HepG2 (cell line): ENCODE results near the gene BCCIP. TPM values are rescaled to one million over a fixed set of nuclear protein-coding genes. Genes with fewer than 3 reads are reported as not detected.
A peak's percentile ranks its signal among the peaks of the same experiment; 100 is the strongest.

Experiments used
- ELF1 ChIP-seq: sonication (generic); formaldehyde crosslinking; IDR thresholded peaks from 2 replicates; pipeline ENCODE4 v1.4.0; 2020; ENCODE audit warnings: missing genetic modification reagents
- FOXC1 ChIP-seq: sonication (generic); formaldehyde crosslinking; IDR thresholded peaks from 2 replicates; pipeline ENCODE4 v1.8.0; 2022; ENCODE audit warnings: mild to moderate bottlenecking, missing genetic modification reagents, borderline replicate concordance
- IRF2 ChIP-seq: IDR thresholded peaks from 2 replicates; pipeline ENCODE4 v1.6.1; 2018; ENCODE audit warnings: missing genetic modification reagents, missing compliant biosample characterization
- RARA ChIP-seq: IDR thresholded peaks from 2 replicates; pipeline ENCODE4 v1.6.1; 2016; ENCODE audit warnings: missing genetic modification reagents, missing compliant biosample characterization
- ZBTB7B ChIP-seq: sonication (generic); formaldehyde crosslinking; IDR thresholded peaks from 2 replicates; pipeline ENCODE4 v1.4.0; 2020; ENCODE audit warnings: missing genetic modification reagents
- ZNF570 ChIP-seq: sonication (generic); formaldehyde crosslinking; IDR thresholded peaks from 2 replicates; pipeline ENCODE4 v1.4.0; 2020; ENCODE audit warnings: mild to moderate bottlenecking, missing genetic modification reagents, borderline replicate concordance
- polyA plus RNA-seq, 8 experiments: library from polyadenylated mRNA; depleted of rRNA in 3 of 8; stranded (reverse) in 7 of 8; unstranded in 1 of 8; fragments of >200 nt; fragmentation: Illumina TruSeq in 4 of 8; extraction: Trizol in 4 of 8; gene quantifications; 2 replicates each; pipeline versions ENCODE4 v1.2.1 to v1.2.3, GENCODE V29; 2011 to 2016; ENCODE audit warnings: low read depth in 4 of 8, missing spikeins in 1 of 8, mixed read lengths in 1 of 8; ENCODE audit not compliant: insufficient read depth in 1 of 8
- total RNA-seq, 5 experiments: library from RNA; depleted of rRNA; stranded (reverse); fragments of >200 nt; fragmentation: Illumina TruSeq; extraction: Trizol; gene quantifications; 2 replicates each; pipeline ENCODE4 v1.2.3, GENCODE V29; 2016; ENCODE audit warnings: low read depth in 1 of 5
- TF ChIP-seq, protein P1 (sequence below): sonication (generic); formaldehyde crosslinking; IDR thresholded peaks from 2 replicates; pipeline ENCODE4 v1.4.0; 2020; ENCODE audit warnings: missing genetic modification reagents, borderline replicate concordance
- TF ChIP-seq, protein P2 (sequence below): sonication (generic); formaldehyde crosslinking; IDR thresholded peaks from 2 replicates; pipeline ENCODE4 v1.4.0; 2020; ENCODE audit warnings: missing genetic modification reagents
- TF ChIP-seq, protein P3 (sequence below): sonication (generic); formaldehyde crosslinking; IDR thresholded peaks from 2 replicates; pipeline ENCODE4 v1.5.1; 2020; ENCODE audit warnings: mild to moderate bottlenecking, moderate library complexity, missing genetic modification reagents
- TF ChIP-seq, protein P4 (sequence below): sonication (generic); formaldehyde crosslinking; IDR thresholded peaks from 2 replicates; pipeline ENCODE4 v1.4.0; 2020; ENCODE audit warnings: mild to moderate bottlenecking, missing genetic modification reagents
- TF ChIP-seq, protein P5 (sequence below): sonication (generic); formaldehyde crosslinking; IDR thresholded peaks from 2 replicates; pipeline ENCODE4 v1.4.0; 2020; ENCODE audit warnings: missing genetic modification reagents
- TF ChIP-seq, protein P6 (sequence below): sonication (generic); formaldehyde crosslinking; IDR thresholded peaks from 2 replicates; pipeline ENCODE4 v1.4.0; 2020; ENCODE audit warnings: missing genetic modification reagents
- TF ChIP-seq, protein P7 (sequence below): IDR thresholded peaks from 2 replicates; pipeline ENCODE4 v1.6.1; 2016; ENCODE audit warnings: mild to moderate bottlenecking

BCCIP gene
- total and polyA plus RNA-seq, 2 of the 13 experiments (the other 11 are each of a cell fraction or from before 2014, with no cell fraction given) = 37.0 to 132 TPM

DNA sequence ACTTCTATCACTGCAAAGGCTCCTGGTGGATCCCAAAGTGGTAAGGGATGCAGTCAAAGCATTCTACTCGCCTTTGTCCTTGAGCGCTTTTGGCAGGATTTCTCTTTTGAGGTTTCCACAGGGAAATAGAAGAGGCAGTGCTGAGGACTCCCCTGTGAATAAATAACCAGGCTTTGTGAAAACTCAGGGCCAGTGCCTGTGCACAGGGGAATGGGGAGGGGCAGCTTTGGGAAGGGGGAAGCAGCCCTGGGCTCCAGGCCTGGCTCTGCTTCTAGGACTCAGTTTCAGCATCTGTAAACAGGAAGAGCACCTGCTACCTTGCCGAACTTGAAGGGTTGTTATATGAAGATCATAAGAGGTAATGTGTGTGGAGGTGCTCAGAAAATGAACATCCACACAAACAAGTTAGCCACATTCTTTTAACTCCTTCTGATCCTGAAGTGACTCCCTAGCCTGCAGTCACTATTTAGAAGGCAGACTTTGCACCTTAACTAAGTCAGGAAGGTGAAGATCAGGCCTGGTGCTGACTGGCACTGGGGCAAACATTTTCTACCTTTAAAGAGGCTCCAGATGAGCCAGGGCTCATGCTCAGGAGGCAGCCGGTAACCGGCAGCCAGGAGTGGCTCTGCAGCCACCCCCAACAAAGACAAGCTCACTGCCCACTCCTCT is 25.2 kb upstream of the BCCIP start (continued):
- TF ChIP-seq, protein P1, sequence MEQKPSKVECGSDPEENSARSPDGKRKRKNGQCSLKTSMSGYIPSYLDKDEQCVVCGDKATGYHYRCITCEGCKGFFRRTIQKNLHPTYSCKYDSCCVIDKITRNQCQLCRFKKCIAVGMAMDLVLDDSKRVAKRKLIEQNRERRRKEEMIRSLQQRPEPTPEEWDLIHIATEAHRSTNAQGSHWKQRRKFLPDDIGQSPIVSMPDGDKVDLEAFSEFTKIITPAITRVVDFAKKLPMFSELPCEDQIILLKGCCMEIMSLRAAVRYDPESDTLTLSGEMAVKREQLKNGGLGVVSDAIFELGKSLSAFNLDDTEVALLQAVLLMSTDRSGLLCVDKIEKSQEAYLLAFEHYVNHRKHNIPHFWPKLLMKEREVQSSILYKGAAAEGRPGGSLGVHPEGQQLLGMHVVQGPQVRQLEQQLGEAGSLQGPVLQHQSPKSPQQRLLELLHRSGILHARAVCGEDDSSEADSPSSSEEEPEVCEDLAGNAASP (CRISPR knock-in tag) = 0 out of 2 replicates have a peak, but pooled peaks have one; percentile 25
- TF ChIP-seq ZBTB7B (0 out of 2 replicates have a peak, but pooled peaks have one; percentile 12), IRF2 (CRISPR knock-in tag) (peak; percentile 19; the same call in 1 of the 2 replicates), RARA (CRISPR knock-in tag) (peak; percentile 20; the same call in 1 of the 2 replicates), FOXC1 (CRISPR knock-in tag) (no peak), ZNF570 (CRISPR knock-in tag) (no peak), ELF1 (CRISPR knock-in tag) (peak; percentile 30; the same call in 1 of the 2 replicates)
- TF ChIP-seq, protein P2, sequence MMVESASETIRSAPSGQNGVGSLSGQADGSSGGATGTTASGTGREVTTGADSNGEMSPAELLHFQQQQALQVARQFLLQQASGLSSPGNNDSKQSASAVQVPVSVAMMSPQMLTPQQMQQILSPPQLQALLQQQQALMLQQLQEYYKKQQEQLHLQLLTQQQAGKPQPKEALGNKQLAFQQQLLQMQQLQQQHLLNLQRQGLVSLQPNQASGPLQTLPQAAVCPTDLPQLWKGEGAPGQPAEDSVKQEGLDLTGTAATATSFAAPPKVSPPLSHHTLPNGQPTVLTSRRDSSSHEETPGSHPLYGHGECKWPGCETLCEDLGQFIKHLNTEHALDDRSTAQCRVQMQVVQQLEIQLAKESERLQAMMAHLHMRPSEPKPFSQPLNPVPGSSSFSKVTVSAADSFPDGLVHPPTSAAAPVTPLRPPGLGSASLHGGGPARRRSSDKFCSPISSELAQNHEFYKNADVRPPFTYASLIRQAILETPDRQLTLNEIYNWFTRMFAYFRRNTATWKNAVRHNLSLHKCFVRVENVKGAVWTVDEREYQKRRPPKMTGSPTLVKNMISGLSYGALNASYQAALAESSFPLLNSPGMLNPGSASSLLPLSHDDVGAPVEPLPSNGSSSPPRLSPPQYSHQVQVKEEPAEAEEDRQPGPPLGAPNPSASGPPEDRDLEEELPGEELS (CRISPR knock-in tag) = peak; percentile 37; the same call in 1 of the 2 replicates
- TF ChIP-seq, protein P3, sequence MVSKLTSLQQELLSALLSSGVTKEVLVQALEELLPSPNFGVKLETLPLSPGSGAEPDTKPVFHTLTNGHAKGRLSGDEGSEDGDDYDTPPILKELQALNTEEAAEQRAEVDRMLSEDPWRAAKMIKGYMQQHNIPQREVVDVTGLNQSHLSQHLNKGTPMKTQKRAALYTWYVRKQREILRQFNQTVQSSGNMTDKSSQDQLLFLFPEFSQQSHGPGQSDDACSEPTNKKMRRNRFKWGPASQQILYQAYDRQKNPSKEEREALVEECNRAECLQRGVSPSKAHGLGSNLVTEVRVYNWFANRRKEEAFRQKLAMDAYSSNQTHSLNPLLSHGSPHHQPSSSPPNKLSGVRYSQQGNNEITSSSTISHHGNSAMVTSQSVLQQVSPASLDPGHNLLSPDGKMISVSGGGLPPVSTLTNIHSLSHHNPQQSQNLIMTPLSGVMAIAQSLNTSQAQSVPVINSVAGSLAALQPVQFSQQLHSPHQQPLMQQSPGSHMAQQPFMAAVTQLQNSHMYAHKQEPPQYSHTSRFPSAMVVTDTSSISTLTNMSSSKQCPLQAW (CRISPR knock-in tag) = peak; percentile 80; the same call in 1 of the 2 replicates
- TF ChIP-seq, protein P4, sequence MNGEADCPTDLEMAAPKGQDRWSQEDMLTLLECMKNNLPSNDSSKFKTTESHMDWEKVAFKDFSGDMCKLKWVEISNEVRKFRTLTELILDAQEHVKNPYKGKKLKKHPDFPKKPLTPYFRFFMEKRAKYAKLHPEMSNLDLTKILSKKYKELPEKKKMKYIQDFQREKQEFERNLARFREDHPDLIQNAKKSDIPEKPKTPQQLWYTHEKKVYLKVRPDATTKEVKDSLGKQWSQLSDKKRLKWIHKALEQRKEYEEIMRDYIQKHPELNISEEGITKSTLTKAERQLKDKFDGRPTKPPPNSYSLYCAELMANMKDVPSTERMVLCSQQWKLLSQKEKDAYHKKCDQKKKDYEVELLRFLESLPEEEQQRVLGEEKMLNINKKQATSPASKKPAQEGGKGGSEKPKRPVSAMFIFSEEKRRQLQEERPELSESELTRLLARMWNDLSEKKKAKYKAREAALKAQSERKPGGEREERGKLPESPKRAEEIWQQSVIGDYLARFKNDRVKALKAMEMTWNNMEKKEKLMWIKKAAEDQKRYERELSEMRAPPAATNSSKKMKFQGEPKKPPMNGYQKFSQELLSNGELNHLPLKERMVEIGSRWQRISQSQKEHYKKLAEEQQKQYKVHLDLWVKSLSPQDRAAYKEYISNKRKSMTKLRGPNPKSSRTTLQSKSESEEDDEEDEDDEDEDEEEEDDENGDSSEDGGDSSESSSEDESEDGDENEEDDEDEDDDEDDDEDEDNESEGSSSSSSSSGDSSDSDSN (CRISPR knock-in tag) = no peak
- TF ChIP-seq, protein P5, sequence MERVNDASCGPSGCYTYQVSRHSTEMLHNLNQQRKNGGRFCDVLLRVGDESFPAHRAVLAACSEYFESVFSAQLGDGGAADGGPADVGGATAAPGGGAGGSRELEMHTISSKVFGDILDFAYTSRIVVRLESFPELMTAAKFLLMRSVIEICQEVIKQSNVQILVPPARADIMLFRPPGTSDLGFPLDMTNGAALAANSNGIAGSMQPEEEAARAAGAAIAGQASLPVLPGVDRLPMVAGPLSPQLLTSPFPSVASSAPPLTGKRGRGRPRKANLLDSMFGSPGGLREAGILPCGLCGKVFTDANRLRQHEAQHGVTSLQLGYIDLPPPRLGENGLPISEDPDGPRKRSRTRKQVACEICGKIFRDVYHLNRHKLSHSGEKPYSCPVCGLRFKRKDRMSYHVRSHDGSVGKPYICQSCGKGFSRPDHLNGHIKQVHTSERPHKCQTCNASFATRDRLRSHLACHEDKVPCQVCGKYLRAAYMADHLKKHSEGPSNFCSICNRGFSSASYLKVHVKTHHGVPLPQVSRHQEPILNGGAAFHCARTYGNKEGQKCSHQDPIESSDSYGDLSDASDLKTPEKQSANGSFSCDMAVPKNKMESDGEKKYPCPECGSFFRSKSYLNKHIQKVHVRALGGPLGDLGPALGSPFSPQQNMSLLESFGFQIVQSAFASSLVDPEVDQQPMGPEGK (CRISPR knock-in tag) = peak; percentile 66
- TF ChIP-seq, protein P6, sequence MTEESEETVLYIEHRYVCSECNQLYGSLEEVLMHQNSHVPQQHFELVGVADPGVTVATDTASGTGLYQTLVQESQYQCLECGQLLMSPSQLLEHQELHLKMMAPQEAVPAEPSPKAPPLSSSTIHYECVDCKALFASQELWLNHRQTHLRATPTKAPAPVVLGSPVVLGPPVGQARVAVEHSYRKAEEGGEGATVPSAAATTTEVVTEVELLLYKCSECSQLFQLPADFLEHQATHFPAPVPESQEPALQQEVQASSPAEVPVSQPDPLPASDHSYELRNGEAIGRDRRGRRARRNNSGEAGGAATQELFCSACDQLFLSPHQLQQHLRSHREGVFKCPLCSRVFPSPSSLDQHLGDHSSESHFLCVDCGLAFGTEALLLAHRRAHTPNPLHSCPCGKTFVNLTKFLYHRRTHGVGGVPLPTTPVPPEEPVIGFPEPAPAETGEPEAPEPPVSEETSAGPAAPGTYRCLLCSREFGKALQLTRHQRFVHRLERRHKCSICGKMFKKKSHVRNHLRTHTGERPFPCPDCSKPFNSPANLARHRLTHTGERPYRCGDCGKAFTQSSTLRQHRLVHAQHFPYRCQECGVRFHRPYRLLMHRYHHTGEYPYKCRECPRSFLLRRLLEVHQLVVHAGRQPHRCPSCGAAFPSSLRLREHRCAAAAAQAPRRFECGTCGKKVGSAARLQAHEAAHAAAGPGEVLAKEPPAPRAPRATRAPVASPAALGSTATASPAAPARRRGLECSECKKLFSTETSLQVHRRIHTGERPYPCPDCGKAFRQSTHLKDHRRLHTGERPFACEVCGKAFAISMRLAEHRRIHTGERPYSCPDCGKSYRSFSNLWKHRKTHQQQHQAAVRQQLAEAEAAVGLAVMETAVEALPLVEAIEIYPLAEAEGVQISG (CRISPR knock-in tag) = 0 out of 2 replicates have a peak, but pooled peaks have one; percentile 7
- TF ChIP-seq, protein P7, sequence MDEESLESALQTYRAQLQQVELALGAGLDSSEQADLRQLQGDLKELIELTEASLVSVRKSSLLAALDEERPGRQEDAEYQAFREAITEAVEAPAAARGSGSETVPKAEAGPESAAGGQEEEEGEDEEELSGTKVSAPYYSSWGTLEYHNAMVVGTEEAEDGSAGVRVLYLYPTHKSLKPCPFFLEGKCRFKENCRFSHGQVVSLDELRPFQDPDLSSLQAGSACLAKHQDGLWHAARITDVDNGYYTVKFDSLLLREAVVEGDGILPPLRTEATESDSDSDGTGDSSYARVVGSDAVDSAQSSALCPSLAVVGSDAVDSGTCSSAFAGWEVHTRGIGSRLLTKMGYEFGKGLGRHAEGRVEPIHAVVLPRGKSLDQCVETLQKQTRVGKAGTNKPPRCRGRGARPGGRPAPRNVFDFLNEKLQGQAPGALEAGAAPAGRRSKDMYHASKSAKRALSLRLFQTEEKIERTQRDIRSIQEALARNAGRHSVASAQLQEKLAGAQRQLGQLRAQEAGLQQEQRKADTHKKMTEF (CRISPR knock-in tag) = 0 out of 2 replicates have a peak, but pooled peaks have one; percentile 30
